AG09319 (cell line): ENCODE measurements around the gene NEK5.

Experiments used
- DNase-seq: peaks from one replicate; pipeline ENCODE4 v3.0.0-alpha.2; 2010; ENCODE audit warnings: low read depth; ENCODE audit errors: extremely low read depth
- CTCF ChIP-seq: IDR thresholded peaks from 2 replicates; pipeline ENCODE4 v1.5.1; 2011; ENCODE audit warnings: low read depth, mild to moderate bottlenecking, inconsistent platforms, low read length, moderate library complexity

The NEK5 gene

GRCh38 chr13:52016296-52016695 lies 112.6 kb downstream of the NEK5 start:
- DNase-seq: no peak

GRCh38 chr13:52012512-52012836 lies 116.4 kb downstream of the NEK5 start:
- no peak for DNase-seq

More at GRCh38 chr13:52016296-52016695, 112.6 kb downstream of the NEK5 start:
- TF ChIP-seq CTCF: no peak

GRCh38 chr13:52011632-52012511 lies 117.0 kb downstream of the NEK5 start, which contains the start of gene ALG11:
Gene ALG11 (plus strand): TSS chr13:52012398. CDS start chr13:52012419, 21 bp downstream.
- TF ChIP-seq CTCF: no peak
- peak; percentile 93 for DNase-seq

More at GRCh38 chr13:52012512-52012836, 116.4 kb downstream of the NEK5 start:
- no peak for TF ChIP-seq CTCF

- peak; percentile 8 for TF ChIP-seq CTCF
- no peak for DNase-seq
Measured at GRCh38 chr13:52010890-52011631, 117.8 kb downstream of the NEK5 start, which contains the start of gene ATP7B. Gene ATP7B (minus strand): TSS chr13:52011450. CDS start chr13:52011337, 113 bp downstream.

GRCh38 chr13:52009946-52010345 lies 118.9 kb downstream of the NEK5 start:
- DNase-seq: no peak
- TF ChIP-seq CTCF: no peak

GRCh38 chr13:52006523-52007245 lies 122.2 kb downstream of the NEK5 start:
- no peak for TF ChIP-seq CTCF
- no peak for DNase-seq
